Measurements from ENCODE around the gene KLF13.

Gene KLF13

DNA sequence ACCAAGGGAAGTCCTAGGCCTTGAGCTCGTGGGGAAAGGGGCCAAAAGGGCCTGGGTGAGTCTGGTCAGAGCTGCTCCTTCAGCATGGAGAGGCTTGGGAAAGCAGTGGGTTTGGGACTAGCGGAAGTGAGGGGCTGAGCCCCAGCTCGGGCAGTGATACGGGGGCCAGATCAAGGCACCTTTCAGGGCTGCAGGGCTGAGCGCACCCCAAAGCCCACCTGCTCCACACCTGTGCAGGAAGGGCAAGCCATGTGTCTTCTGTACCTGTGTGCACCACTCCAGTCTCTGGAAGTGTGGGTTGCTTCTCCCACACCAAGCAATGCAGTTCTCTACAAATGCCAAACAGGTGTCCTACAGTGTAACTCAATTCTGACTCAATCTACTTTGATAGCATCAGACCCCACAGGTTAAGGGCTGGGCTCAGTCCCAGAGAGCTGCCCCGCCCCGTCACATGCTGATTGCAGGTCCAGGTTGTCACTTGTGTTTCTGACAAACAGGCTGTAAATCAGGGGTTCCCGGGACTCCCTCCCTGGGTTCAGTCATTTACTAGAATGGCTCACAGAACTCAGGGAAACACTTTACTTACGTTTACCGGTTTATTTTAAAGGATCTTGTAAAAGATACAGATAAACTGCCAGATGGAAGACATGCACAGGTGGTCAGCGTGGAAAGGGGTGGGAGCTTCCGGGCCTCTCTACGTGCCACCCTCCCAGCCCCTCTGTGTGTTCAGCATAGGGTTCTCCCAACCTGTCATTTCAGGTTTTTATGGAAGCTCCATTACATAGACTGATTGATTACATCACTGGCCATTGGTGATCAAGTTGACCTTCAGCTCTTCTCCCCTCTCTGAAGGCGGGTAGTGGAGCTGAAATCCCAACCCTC, 28.8 kb upstream of the KLF13 start:
- Histone ChIP-seq H3K9ac (peak overlapping the region in 1 of 11 experiments; percentile 11; a peak in 1 of 22 replicates), H3K4me2 (peak overlapping the region in 10 of 11 experiments; percentile 29 to 97 (median 88); a peak in 18 of 22 replicates), H3K4me1 (peaks cover 33 to 64% (median 59%) of the 10 kb centered on the region in 10 experiments), H3K36me3 (no peaks in the 10 kb centered on the region), H3K27me3 (no peaks in the 10 kb centered on the region), H3K27ac (peak overlapping the region in 5 of 11 experiments; percentile 38 to 81 (median 63); a peak in 7 of 22 replicates), H3K9me3 (replicated peaks in 1 of 11) (peaks cover 0 to 10% (median 0%) of the 10 kb centered on the region in 11 experiments; a peak in 3 of 22 replicates), H4K20me1 (no peaks in the 10 kb centered on the region), H3K4me3 (no peak overlapping the region)
- no peak for TF ChIP-seq Cebpa-rat (IDR thresholded peaks at IDR 0.05)

- no peak overlapping the region for H3K4me3 ChIP-seq
- no peak for TF ChIP-seq Cebpa-rat (IDR thresholded peaks at IDR 0.05)
- H3K4me1 ChIP-seq: peaks cover 42 to 73% (median 68%) of the 10 kb centered on the region in 10 experiments
- peak overlapping the region in 7 of 11 experiments; percentile 17 to 81 (median 50); a peak in 12 of 22 replicates for H3K27ac ChIP-seq
- no peaks in the 10 kb centered on the region for H3K27me3 ChIP-seq
- no peaks in the 10 kb centered on the region for H4K20me1 ChIP-seq
- H3K9ac ChIP-seq: peak overlapping the region in 1 of 11 experiments; percentile 11; a peak in 2 of 22 replicates
- peaks cover 0 to 4% (median 0%) of the 10 kb centered on the region in 11 experiments; a peak in 2 of 22 replicates for H3K9me3 ChIP-seq (replicated peaks in 1 of 11)
- H3K4me2 ChIP-seq: peak overlapping the region in 10 of 11 experiments; percentile 29 to 97 (median 88); a peak in 20 of 22 replicates
- H3K36me3 ChIP-seq: no peaks in the 10 kb centered on the region
Measured at GRCh38 chr15:31298707-31299172, 27.9 kb upstream of the KLF13 start.

DNA sequence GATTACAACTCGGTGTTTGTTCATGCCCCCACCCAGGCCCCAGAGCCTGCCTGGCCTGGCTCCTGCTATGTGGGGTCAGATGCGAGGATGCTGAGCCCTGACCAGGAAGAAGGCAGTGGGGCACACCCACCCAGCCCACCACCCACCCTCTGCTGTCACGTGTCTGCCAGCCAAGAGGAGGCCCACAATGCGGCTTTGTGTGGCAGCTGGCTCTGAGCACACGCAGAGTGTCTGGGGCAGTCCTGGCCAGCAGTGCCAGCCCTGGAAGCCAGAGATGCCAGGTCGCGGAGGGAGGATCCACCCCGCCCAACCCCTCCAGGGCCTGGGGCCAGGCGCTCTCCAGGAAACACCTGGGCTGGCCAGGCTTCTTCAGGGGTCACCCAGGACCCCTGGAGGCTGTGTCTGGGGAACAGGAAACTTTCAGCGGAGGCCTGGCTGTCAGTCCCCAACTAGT, 26.4 kb upstream of the KLF13 start:
- TF ChIP-seq Cebpa-rat (IDR thresholded peaks at IDR 0.05): no peak
- Histone ChIP-seq H3K27me3 (no peaks in the 10 kb centered on the region), H3K4me3 (peak overlapping the region in 2 of 10 experiments; percentile 9 to 18; a peak in 3 of 20 replicates), H4K20me1 (no peaks in the 10 kb centered on the region), H3K4me1 (peaks cover 52 to 88% (median 83%) of the 10 kb centered on the region in 10 experiments), H3K4me2 (peak overlapping the region; percentile 68 to 97 (median 88)), H3K36me3 (no peaks in the 10 kb centered on the region), H3K27ac (peak overlapping the region; percentile 32 to 91 (median 83); a peak in 20 of 22 replicates), H3K9me3 (replicated peaks in 1 of 11) (no peaks in the 10 kb centered on the region), H3K9ac (peak overlapping the region; percentile 46 to 82 (median 73); a peak in 19 of 22 replicates)

GRCh38 chr15:31300981-31301672, 25.5 kb upstream of the KLF13 start:
- TF ChIP-seq Cebpa-rat (IDR thresholded peaks at IDR 0.05): no peak
- Histone ChIP-seq H3K9ac (peak overlapping the region; percentile 42 to 82 (median 73); a peak in 20 of 22 replicates), H3K4me1 (peaks cover 59 to 97% (median 92%) of the 10 kb centered on the region in 10 experiments), H3K36me3 (no peaks in the 10 kb centered on the region), H3K27me3 (0 out of 22 replicates have a peak, but pooled peaks cover 0 to 3% (median 0%) of the 10 kb centered on the region in 11 experiments), H3K4me3 (peak overlapping the region in 8 of 10 experiments; percentile 0 to 46 (median 21); a peak in 7 of 20 replicates), H3K4me2 (peak overlapping the region; percentile 68 to 97 (median 88)), H3K9me3 (replicated peaks in 1 of 11) (no peaks in the 10 kb centered on the region), H3K27ac (peak overlapping the region in 10 of 11 experiments; percentile 55 to 91 (median 83); a peak in 20 of 22 replicates), H4K20me1 (no peaks in the 10 kb centered on the region)

DNA sequence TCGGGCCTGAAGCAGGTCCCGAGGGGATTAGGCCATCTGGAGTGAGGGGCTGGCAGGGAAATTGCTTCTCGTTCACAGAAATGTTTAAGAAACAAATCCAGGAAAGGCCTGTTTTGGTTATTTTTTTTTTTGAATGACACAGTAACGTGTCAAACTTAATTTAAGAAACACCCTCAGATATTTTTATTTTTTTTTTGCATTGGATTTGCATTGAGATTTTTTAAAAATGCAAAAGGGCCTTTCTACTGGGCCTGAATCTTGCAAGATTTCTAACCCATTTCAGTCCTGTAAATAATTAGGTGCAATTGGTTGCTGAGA, 25.0 kb upstream of the KLF13 start:
- Histone ChIP-seq H3K9ac (peak overlapping the region; percentile 42 to 82 (median 73); a peak in 20 of 22 replicates), H3K36me3 (no peaks in the 10 kb centered on the region), H3K4me3 (peak overlapping the region in 7 of 10 experiments; percentile 0 to 30 (median 21); a peak in 4 of 20 replicates), H3K27me3 (0 out of 22 replicates have a peak, but pooled peaks cover 0 to 6% (median 0%) of the 10 kb centered on the region in 11 experiments), H3K4me2 (peak overlapping the region; percentile 68 to 97 (median 88)), H3K4me1 (peaks cover 64 to 100% (median 96%) of the 10 kb centered on the region in 10 experiments), H3K9me3 (replicated peaks in 1 of 11) (no peaks in the 10 kb centered on the region), H4K20me1 (no peaks in the 10 kb centered on the region), H3K27ac (peak overlapping the region in 10 of 11 experiments; percentile 55 to 91 (median 83); a peak in 20 of 22 replicates)
- no peak for TF ChIP-seq Cebpa-rat (IDR thresholded peaks at IDR 0.05)

GRCh38 chr15:31302029-31302657, 24.5 kb upstream of the KLF13 start:
- peak overlapping the region in 3 of 10 experiments; percentile 0 to 29 (median 17); a peak in 2 of 20 replicates for H3K4me3 ChIP-seq
- H4K20me1 ChIP-seq: no peaks in the 10 kb centered on the region
- H3K27me3 ChIP-seq: peaks cover 0 to 11% (median 0%) of the 10 kb centered on the region in 11 experiments; a peak in 1 of 22 replicates
- no peaks in the 10 kb centered on the region for H3K9me3 ChIP-seq (replicated peaks in 1 of 11)
- H3K4me2 ChIP-seq: peak overlapping the region; percentile 68 to 97 (median 88)
- TF ChIP-seq Cebpa-rat (IDR thresholded peaks at IDR 0.05): no peak
- peaks cover 69 to 100% (median 100%) of the 10 kb centered on the region in 10 experiments for H3K4me1 ChIP-seq
- H3K9ac ChIP-seq: peak overlapping the region; percentile 30 to 82 (median 73); a peak in 21 of 22 replicates
- H3K27ac ChIP-seq: peak overlapping the region in 10 of 11 experiments; percentile 54 to 91 (median 83); a peak in 19 of 22 replicates
- H3K36me3 ChIP-seq: no peaks in the 10 kb centered on the region

- peak overlapping the region in 10 of 11 experiments; percentile 54 to 91 (median 83); a peak in 20 of 22 replicates for H3K27ac ChIP-seq
- H4K20me1 ChIP-seq: no peaks in the 10 kb centered on the region
- H3K4me1 ChIP-seq: peaks cover 78 to 100% (median 100%) of the 10 kb centered on the region in 10 experiments
- no peaks in the 10 kb centered on the region for H3K36me3 ChIP-seq
- H3K4me2 ChIP-seq: peak overlapping the region; percentile 68 to 97 (median 88)
- H3K9me3 ChIP-seq (replicated peaks in 1 of 11): no peaks in the 10 kb centered on the region
- H3K9ac ChIP-seq: peak overlapping the region; percentile 27 to 82 (median 73); a peak in 18 of 22 replicates
- no peak for TF ChIP-seq Cebpa-rat (IDR thresholded peaks at IDR 0.05)
- peak overlapping the region in 1 of 10 experiments; percentile 22; a peak in 1 of 20 replicates for H3K4me3 ChIP-seq
- peaks cover 0 to 20% (median 0%) of the 10 kb centered on the region in 11 experiments; a peak in 1 of 22 replicates for H3K27me3 ChIP-seq
Measured at GRCh38 chr15:31302778-31303725, 23.6 kb upstream of the KLF13 start.

All from BLaER1 treated with 17β-estradiol and CSF1 and Interleukin-3, amounts not matched to agents 10 nM and 100 nM (cell line).